HG02943 (cell line): ENCODE results near the gene RPL35A.
"Not testable (repeated sequence)": the region's sequence is repeated elsewhere in the genome, so short reads cannot be mapped to it uniquely, and the experiment has no call there.

ENCODE experiments used
- ATAC-seq: cut with Tn5 transposase; IDR thresholded peaks from one replicate; pipeline ENCODE4 v1.9.1; 2021; ENCODE audit warnings: mild to moderate bottlenecking, low read depth, moderate library complexity; ENCODE audit not compliant: unreplicated experiment

The RPL35A gene

GRCh38 chr3:197949778-197950676 lies at the start of gene RPL35A:
Gene RPL35A (plus strand): TSS chr3:197950190. CDS start chr3:197950968, 778 bp downstream.
- ATAC-seq = peak; percentile 93

DNA sequence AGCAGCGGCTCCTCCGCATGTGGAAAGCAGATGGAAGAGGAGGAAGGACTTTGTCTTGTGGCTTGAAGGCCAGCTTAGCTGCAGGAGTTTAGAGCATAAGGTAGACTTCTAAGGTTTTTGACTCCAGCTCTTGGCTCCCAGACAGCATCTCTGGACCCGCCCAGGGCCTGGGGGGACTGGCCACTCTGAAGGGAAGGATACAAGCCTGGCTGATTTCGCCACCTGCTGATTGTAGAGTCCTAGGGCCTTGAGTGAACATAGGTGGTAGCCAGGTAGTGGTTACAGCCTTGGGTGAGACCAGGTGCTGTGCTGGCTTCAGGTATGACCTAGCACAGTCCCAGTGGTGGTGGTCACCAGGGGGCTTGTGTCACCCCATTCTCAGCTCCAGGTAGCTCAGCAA lies 48.4 kb upstream of the RPL35A start:
- ATAC-seq = no peak

DNA sequence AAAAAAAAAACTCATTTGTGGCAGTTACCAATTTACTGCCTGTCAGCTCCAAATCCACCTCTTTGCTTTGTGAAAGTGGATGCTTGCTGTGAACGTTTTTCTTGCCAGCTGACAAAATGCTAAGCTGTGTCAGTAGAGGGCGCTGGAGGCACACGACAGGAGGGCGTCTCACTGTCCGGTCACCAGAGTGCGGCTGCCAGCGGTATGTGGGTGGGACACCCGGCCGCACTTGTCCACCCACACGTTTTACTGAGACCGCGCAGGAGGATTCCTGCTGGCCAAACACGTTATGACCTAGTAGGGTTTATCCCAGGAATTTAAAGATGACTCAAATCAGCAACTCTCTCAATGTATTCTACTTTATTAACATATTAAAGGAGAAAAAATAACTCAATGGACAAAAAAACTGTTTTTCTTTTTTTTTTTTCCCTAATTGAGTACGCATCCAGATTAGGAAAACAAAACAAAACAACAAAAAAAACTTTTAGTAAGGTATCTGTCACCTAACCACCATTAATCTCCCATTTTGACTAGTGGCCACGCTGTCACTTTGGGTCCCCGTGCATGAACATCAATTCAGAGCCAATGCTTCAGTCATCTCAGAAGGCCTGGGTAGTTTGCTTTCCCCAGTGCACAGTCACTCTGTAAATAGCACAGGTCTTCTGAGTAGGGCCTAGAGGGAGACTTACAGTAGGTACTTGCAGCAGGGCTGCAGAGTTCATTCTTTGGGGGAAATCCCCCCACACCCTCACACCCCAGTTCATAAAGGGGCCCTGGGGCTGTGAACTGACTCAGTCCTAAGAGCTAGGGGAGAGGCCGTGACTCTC lies 43.8 kb upstream of the RPL35A start:
- peak; percentile 57 for ATAC-seq

DNA sequence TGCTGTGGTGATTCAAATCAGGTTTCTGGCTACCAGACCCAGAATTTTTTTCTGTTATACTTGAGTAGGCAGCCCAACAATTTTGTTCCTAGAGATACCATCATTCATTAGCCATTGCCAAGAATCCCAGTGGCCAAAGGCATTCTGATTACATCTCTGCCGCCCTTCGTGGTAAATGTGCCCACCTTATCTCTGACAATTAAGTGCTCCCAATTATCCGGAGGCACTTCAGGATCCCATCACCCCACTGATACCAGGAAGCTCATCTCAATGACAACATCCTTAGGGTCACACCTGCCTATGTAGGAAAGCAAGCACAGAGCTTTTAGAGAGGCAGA lies 43.2 kb upstream of the RPL35A start:
- ATAC-seq = no peak

DNA sequence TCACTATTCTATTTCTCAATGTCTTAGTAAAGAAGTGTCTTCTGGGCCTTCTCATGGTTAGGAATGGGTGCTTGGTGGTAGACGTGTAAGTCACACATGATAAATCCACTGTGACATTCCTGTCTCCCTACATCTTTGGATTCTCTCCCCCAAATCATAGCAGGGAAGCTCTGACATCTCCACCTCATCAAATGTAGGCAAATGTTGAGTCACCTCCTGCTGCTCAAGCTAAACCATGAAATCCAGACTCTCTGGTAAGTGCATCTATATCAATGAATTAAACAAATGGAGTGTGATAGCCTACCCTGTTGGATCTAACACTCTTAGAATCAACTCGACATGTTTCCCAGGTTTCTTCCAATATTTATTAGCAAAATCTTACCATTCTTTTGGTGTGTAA lies 42.8 kb upstream of the RPL35A start:
- ATAC-seq = no peak

DNA sequence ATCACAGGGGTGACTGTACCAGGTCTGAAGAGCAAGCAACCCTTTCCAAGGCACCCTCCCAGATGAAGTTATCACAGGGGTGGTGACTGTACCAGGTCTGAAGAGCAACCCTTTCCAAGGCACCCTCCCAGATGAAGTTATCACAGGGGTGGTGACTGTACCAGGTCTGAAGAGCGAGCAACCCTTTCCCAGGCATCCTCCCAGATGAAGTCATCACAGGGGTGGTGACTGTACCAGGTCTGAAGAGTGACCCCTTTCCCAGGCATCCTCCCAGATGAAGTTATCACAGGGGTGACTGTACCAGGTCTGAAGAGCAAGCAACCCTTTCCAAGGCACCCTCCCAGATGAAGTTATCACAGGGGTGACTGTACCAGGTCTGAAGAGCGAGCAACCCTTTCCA lies 41.4 kb upstream of the RPL35A start:
- not testable (repeated sequence) for ATAC-seq

DNA sequence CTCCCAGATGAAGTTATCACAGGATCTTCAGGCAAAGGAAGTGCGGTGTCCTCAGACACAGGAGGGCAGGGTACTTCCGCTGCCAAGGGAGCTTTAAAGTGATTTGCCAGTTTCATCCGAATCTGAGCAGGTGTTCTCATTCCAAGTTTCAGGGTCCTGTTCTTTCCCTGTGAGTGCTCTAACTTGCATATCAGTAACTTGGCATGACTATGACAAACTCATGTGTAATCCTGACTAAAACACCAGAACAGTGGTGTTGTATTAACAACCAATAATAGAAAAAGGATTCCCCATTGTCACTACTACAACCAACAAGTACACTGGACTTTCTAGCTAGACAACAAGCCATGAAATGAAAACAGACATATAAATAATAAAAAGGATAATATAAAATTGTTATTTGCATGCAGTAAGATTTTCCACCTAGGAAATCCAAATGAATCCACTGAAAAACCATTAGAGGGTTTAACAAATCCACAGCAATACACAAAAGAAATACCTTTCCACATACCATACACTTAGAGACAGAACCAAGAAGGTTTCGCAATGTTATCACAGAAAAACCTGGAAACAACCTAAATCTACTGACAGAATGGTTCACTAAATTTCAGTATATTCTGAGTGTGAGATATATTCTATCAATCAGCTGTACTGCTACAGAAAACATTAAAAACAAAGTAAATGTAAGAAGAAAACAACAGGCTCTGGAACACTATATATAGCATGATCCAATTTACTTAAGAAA lies 40.9 kb upstream of the RPL35A start:
- ATAC-seq = no peak

DNA sequence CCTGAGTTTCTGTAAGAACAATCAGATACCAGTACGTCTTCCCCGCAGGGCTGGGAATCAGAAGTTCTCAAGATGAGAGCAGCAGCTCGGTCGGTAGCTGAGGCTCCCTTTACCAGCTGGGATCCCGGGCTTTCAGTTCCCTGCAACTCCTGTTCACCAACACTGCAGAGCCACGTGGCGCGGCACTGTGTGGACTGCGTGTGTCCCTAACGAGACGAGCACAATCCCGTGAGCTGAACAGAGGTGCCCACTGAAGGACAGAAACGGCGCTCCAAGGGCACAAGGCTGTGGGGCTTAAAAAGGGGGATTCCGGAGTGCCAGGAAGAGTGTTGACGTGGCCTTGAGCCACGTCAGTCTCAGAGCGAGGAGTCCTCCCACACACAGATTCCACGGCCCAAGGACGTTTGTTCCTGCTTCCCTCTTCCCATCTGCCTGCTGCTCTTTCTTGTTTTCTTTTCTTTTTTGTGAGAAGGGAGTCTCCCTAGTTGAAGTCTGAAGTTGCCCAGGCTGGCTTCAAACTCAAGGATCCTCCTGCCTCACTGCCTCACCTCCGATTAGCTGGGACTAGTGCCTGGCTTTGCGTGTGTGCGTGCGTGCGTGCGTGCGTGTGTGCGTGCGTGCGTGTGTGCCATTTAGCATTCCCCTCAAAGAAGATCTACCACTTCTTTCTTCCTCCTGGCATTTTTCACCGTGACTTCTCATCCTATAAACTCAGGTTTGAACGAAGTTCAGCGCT lies 37.1 kb upstream of the RPL35A start:
- ATAC-seq = no peak

DNA sequence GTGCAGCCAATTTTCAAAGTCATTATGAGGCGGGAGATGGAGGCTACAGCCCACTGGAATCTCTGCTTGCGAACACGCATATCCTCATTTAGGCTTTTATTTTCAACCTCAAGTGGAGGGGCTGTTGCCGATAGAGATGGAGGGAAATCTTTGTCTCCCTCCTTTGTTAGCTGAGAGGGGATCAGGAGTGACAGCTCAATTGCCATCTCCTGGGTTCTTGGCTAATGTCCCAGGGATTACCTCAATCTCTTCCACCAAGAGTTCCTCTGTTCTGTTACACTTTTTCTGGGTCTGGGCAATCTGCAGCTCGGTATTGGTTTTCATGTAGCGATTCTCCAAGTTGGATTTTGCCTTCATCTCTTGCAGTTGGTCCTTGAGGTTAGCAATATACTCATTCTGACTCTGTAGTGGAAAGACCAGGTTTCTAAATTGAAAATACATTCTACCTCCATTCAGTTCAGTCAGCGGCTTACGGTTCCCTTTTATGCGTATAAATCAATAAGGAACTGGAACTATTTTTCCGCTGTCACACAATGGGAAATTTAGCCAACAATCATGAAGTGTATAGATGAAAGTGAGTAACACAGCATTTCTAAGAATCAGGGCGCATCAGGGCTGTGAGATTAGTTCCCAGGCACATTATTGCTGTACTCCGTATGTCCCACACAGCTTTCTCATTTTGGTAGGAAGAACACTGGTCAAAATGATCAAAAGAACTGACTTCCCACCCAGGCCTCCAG lies 36.2 kb upstream of the RPL35A start:
- no peak for ATAC-seq

- ATAC-seq = not testable (repeated sequence)
Observed at GRCh38 chr3:197921429-197922275, 28.3 kb upstream of the RPL35A start.

- no peak for ATAC-seq
Observed at GRCh38 chr3:197926418-197926817, 23.6 kb upstream of the RPL35A start.

GRCh38 chr3:197927578-197927977 lies 22.4 kb upstream of the RPL35A start:
- ATAC-seq = not testable (repeated sequence)

GRCh38 chr3:197936819-197937384 lies 13.1 kb upstream of the RPL35A start:
- no peak for ATAC-seq

- ATAC-seq = no peak
Observed at GRCh38 chr3:197940745-197941384, 9.1 kb upstream of the RPL35A start.

DNA sequence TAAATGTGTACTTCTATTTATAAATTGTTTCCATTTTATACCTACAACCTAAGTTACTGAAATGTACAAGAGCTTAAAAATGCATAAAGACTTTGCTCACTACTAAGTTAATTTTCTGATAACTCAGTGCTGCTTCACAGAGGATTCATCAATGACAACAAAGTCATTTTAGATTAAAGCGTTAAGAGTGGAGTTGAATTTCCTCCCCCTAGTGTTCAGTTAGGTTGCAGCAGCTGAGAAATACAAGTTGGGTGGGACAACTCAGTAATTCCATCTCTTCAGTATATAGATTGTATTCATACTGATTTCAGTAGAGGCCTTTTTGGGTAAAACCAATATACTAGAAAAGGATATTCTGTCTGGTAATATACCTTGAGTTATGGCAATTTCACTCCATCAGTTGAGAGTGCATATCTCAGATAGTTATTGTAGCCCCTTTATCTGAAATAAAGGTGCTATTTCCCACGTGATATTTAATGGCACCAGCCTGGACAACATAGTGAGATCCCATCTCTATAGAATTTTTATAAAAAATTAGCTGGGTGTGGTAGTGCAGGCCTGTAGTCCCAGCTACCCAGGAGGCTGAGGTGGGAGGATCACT lies 6.9 kb upstream of the RPL35A start:
- no peak for ATAC-seq

DNA sequence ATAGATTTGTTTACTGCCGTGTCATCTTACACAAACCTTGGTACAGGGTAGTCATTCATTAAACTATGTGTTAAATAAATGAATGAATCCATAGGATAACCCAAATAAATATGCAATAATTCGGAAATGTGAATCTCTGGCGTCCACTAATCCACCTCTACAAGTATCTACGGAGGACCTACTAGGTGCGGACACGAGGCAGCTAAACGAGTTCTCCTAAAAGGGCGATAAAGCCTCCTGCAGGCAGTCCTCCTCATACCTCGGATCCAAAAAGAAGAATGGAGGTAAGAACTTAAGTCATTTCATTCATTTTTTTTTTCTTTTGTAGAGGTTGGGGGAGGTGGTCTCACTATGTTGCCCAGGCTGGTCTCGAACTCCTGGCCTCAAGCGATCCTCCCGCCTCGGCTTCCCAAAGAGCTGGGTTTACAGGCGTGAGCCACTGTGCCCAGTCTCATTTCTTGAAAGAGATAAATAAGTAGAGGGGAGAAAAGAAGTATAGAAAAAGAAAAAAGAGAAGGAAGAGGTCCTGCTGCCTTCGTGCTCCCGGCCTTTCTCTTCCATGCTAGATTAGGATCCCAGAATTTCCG lies 706 bp upstream of the RPL35A start:
- no peak for ATAC-seq

DNA sequence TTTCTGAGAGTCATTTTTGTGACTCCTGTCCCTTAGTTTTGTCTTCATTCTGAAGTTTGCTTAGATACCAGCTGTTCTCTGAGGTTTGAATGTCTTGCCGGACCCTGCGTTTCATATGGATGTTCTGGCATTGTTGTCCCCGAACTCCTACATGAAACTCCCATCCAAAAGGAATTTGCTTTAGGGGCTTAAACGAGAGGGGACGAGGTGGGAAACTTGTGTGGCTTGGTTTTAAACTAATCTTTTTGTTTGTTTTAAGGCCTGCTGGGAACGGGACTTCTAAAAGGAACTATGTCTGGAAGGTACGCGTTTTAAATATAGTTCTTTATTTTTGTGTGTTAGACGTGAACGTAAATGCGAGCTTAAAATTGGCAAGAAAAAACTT lies 679 bp downstream of the RPL35A start:
- ATAC-seq = no peak
